ENCODE measurements around the gene TMEM245. TPM values are rescaled to one million over a fixed set of nuclear protein-coding genes. Genes with fewer than 3 reads are reported as not detected.
"Not testable (repeated sequence)": the region's sequence is repeated elsewhere in the genome, so short reads cannot be mapped to it uniquely, and the experiment has no call there.

TMEM245 gene
- total RNA-seq, 2 experiments from 2014 or later: 22.6 to 24.4 TPM

GRCh38 chr9:108972626-108973209 lies 147.0 kb downstream of the TMEM245 start:
- H3K4me3 Mint-ChIP-seq: no peak overlapping the region
- H3K36me3 Mint-ChIP-seq (ENCODE audit: low read depth): no peaks in the 10 kb centered on the region
- no peak for ATAC-seq (ENCODE audit: poor library complexity)
- H3K4me3 ChIP-seq (ENCODE audit: low read length): no peak overlapping the region
- H3K27me3 Mint-ChIP-seq: no peaks in the 10 kb centered on the region
- H3K9me3 ChIP-seq (ENCODE audit: control insufficient read depth in 1 of 2, insufficient read depth in 1 of 2, low read length in 2 of 2): peaks cover 0 to 8% of the 10 kb centered on the region in 2 experiments
- H3K4me1 Mint-ChIP-seq (ENCODE audit: low read depth): no peaks in the 10 kb centered on the region
- intact Hi-C loops (cut with DNase I, micrococcal nuclease): no loop called here
- CTCF ChIA-PET: no interaction called here
- no peaks in the 10 kb centered on the region for H3K36me3 ChIP-seq (ENCODE audit: insufficient read depth, low read length)
- POLR2A ChIA-PET: no interaction called here
- H3K27me3 ChIP-seq (ENCODE audit: control insufficient read depth in 1 of 2, insufficient read depth in 2 of 2, low read length in 2 of 2): no peaks in the 10 kb centered on the region
- no peaks in the 10 kb centered on the region for H3K9me3 Mint-ChIP-seq
- H3K27ac Mint-ChIP-seq: no peak overlapping the region
- no peak overlapping the region for H3K27ac ChIP-seq (ENCODE audit: low read depth in 1 of 2, low read length in 2 of 2)
- no peaks in the 10 kb centered on the region for H3K4me1 ChIP-seq (ENCODE audit: insufficient read depth, low read length)
- no peak for DNase-seq
- TF ChIP-seq CTCF (IDR thresholded peaks at IDR 0.05): no peak

DNA sequence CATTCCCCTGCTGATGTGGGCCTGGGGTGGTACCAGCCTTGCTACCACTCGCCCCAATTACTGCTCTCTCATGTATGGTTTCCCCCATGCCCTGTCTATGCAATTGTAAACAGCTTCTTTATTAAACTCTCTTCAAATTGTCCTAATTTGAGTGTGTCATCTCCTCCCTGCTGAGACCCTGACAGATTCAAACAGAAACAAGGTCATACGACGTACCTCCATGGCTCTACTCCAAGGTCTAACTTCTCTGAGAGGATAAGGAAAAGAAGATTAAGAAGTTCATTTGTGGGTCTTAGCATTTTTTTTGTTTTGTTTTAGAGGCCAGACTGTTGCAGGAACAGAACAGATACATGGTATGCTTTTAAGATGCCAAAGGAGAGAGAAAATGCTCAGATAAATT lies 147.6 kb downstream of the TMEM245 start:
- Mint-ChIP-seq H3K36me3 (ENCODE audit: low read depth) (no peaks in the 10 kb centered on the region), H3K27ac (no peak overlapping the region), H3K4me1 (ENCODE audit: low read depth) (no peaks in the 10 kb centered on the region), H3K27me3 (no peaks in the 10 kb centered on the region), H3K9me3 (no peaks in the 10 kb centered on the region), H3K4me3 (no peak overlapping the region)
- intact Hi-C loops (cut with DNase I, micrococcal nuclease): no loop called here
- H3K27ac ChIP-seq (ENCODE audit: low read depth in 1 of 2, low read length in 2 of 2): no peak overlapping the region
- ChIA-PET CTCF (no interaction called here), POLR2A (no interaction called here)
- peaks cover 0 to 8% of the 10 kb centered on the region in 2 experiments for H3K9me3 ChIP-seq (ENCODE audit: control insufficient read depth in 1 of 2, insufficient read depth in 1 of 2, low read length in 2 of 2)
- no peak for ATAC-seq (ENCODE audit: poor library complexity)
- no peaks in the 10 kb centered on the region for H3K4me1 ChIP-seq (ENCODE audit: insufficient read depth, low read length)
- TF ChIP-seq CTCF (IDR thresholded peaks at IDR 0.05): no peak
- no peaks in the 10 kb centered on the region for H3K27me3 ChIP-seq (ENCODE audit: control insufficient read depth in 1 of 2, insufficient read depth in 2 of 2, low read length in 2 of 2)
- H3K4me3 ChIP-seq (ENCODE audit: low read length): no peak overlapping the region
- DNase-seq: no peak
- H3K36me3 ChIP-seq (ENCODE audit: insufficient read depth, low read length): no peaks in the 10 kb centered on the region

DNA sequence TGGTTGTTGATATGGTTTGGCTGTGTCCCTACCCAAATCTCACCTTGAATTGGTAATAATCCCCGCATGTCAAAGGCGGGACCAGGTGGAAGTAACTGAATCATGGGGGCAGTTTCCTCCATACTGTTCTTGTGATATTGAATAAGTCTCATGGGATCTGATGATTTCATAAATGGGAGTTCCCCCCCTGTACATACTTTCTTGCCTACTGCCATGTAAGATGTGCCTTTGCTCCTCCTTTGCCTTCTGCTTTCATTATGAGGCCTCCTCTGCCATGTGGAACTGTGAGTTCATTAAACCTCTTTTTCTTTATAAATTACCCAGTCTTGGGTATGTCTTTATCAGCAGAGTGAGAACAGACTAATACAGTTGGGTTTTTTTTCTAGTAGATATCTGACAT lies 148.4 kb downstream of the TMEM245 start:
- ATAC-seq (ENCODE audit: poor library complexity); H3K27me3 ChIP-seq (ENCODE audit: control insufficient read depth in 1 of 2, insufficient read depth in 2 of 2, low read length in 2 of 2); H3K36me3 ChIP-seq (ENCODE audit: insufficient read depth, low read length); H3K27ac Mint-ChIP-seq; H3K4me1 Mint-ChIP-seq (ENCODE audit: low read depth); H3K27me3 Mint-ChIP-seq; CTCF ChIA-PET; intact Hi-C loops (cut with DNase I, micrococcal nuclease); H3K4me3 Mint-ChIP-seq; H3K27ac ChIP-seq (ENCODE audit: low read depth in 1 of 2, low read length in 2 of 2); H3K9me3 Mint-ChIP-seq; DNase-seq; H3K4me3 ChIP-seq (ENCODE audit: low read length); H3K4me1 ChIP-seq (ENCODE audit: insufficient read depth, low read length); POLR2A ChIA-PET; H3K9me3 ChIP-seq (ENCODE audit: control insufficient read depth in 1 of 2, insufficient read depth in 1 of 2, low read length in 2 of 2); H3K36me3 Mint-ChIP-seq (ENCODE audit: low read depth): not testable (repeated sequence)

GRCh38 chr9:108967916-108968315 lies 151.8 kb downstream of the TMEM245 start:
- H3K4me3 ChIP-seq (ENCODE audit: low read length): no peak overlapping the region
- H3K4me1 Mint-ChIP-seq (ENCODE audit: low read depth): no peaks in the 10 kb centered on the region
- no peaks in the 10 kb centered on the region for H3K36me3 ChIP-seq (ENCODE audit: insufficient read depth, low read length)
- ATAC-seq (ENCODE audit: poor library complexity) (no peak), DNase-seq (no peak)
- intact Hi-C loops (cut with DNase I, micrococcal nuclease): no loop called here
- peaks cover 0 to 8% of the 10 kb centered on the region in 2 experiments for H3K9me3 ChIP-seq (ENCODE audit: control insufficient read depth in 1 of 2, insufficient read depth in 1 of 2, low read length in 2 of 2)
- no peaks in the 10 kb centered on the region for H3K27me3 Mint-ChIP-seq
- ChIA-PET POLR2A (no interaction called here), CTCF (interaction anchor here (1.3 kb wide), 1 partner anchor 12 kb away, joined by 3 read pairs; no protein-coding TSS in a partner anchor)
- no peaks in the 10 kb centered on the region for H3K27me3 ChIP-seq (ENCODE audit: control insufficient read depth in 1 of 2, insufficient read depth in 2 of 2, low read length in 2 of 2)
- H3K9me3 Mint-ChIP-seq: no peaks in the 10 kb centered on the region
- H3K4me1 ChIP-seq (ENCODE audit: insufficient read depth, low read length): no peaks in the 10 kb centered on the region
- no peaks in the 10 kb centered on the region for H3K36me3 Mint-ChIP-seq (ENCODE audit: low read depth)
- no peak overlapping the region for H3K4me3 Mint-ChIP-seq
- no peak overlapping the region for H3K27ac ChIP-seq (ENCODE audit: low read depth in 1 of 2, low read length in 2 of 2)
- TF ChIP-seq CTCF (IDR thresholded peaks at IDR 0.05): no peak
- no peak overlapping the region for H3K27ac Mint-ChIP-seq
